Endothelial cell of umbilical vein (primary cell): ENCODE results near the gene IFIT3. TPM values are rescaled to one million over a fixed set of nuclear protein-coding genes. Genes with fewer than 3 reads are reported as not detected.

Experiments used
- BruUV-seq: library from RNA; stranded (reverse); fragments of 400-500 nt; replicated peaks from 2 replicates; lab custom pipeline; 2021; lab: Mats Ljungman, UMichigan
- CTCF ChIA-PET: fragments of 300-600, 350-600 bp; sonication (Branson Sonifier 250); formaldehyde crosslinking; loops from one replicate; lab custom pipeline; 2021; ENCODE audit warnings: antibody characterized with exemption, inconsistent platforms; lab: Charles Lee
- POLR2A ChIA-PET: fragments of 300-600, 350-600 bp; sonication (Branson Sonifier 250); formaldehyde crosslinking; loops from one replicate; lab custom pipeline; 2021; ENCODE audit warnings: antibody characterized with exemption, inconsistent platforms; lab: Charles Lee
- DNase-seq: peaks from one replicate; pipeline ENCODE4 v3.0.0-alpha.2; 2011; ENCODE audit warnings: low read depth, low spot score
- FAIRE-seq: peaks from 2 replicates; lab custom pipeline; 2011; peaks lifted over from hg19 to GRCh38; lab: Jason Lieb, UNC
- H2AFZ ChIP-seq: 2 replicates; pipeline ENCODE4 v1.6.0; 2012; ENCODE audit warnings: low read depth, low read length, control low read depth, inconsistent platforms
- H3K27ac ChIP-seq: 2 replicates; pipeline ENCODE4 v1.5.1; 2011; ENCODE audit warnings: low read depth, mild to moderate bottlenecking, control low read depth, low read length, moderate library complexity; ENCODE audit not compliant: insufficient read depth
- H3K27me3 ChIP-seq, 2 experiments: 2 replicates each; pipeline versions ENCODE4 v1.6.0 to v1.6.1; 2011; ENCODE audit warnings: low read length in 2 of 2, mixed read lengths in 1 of 2; ENCODE audit not compliant: control insufficient read depth in 2 of 2, insufficient read depth in 2 of 2
- H3K36me3 ChIP-seq, 2 experiments: 2 replicates in 1 of 2; 3 replicates in 1 of 2; pipeline ENCODE4 v1.5.1; 2011; ENCODE audit warnings: low read length in 2 of 2, mild to moderate bottlenecking in 1 of 2, moderate library complexity in 1 of 2; ENCODE audit not compliant: control insufficient read depth in 2 of 2, insufficient read depth in 2 of 2; ENCODE audit errors: extremely low read depth in 1 of 2
- H3K4me1 ChIP-seq: 3 replicates; pipeline ENCODE4 v1.5.1; 2011; ENCODE audit warnings: mild to moderate bottlenecking, low read length; ENCODE audit not compliant: control insufficient read depth, insufficient read depth; ENCODE audit errors: extremely low read depth
- H3K4me2 ChIP-seq: 2 replicates; pipeline ENCODE4 v1.6.1; 2011; ENCODE audit warnings: low read length, control low read depth, mixed read lengths; ENCODE audit not compliant: insufficient read depth
- H3K4me3 ChIP-seq, 3 experiments: fragments of 200-600 bp in 1 of 3; sonication (generic), shearing (Covaris generic) in 1 of 3; replicated peaks in 1 of 3; 2 replicates each; pipeline ENCODE4 v1.5.1; 2011 to 2016; ENCODE audit warnings: control low read depth in 3 of 3, low read length in 3 of 3, mild to moderate bottlenecking in 2 of 3, inconsistent platforms in 1 of 3, low read depth in 1 of 3, moderate library complexity in 1 of 3; ENCODE audit not compliant: insufficient read depth in 1 of 3
- H3K79me2 ChIP-seq: 2 replicates; pipeline ENCODE4 v1.6.0; 2012; ENCODE audit warnings: low read length, inconsistent platforms; ENCODE audit not compliant: control insufficient read depth, insufficient read depth
- H3K9ac ChIP-seq: replicated peaks from 2 replicates; pipeline ENCODE3; 2011; ENCODE audit warnings: low read length, control low read depth; ENCODE audit not compliant: insufficient read depth; ENCODE audit errors: extremely low read depth
- H3K9me1 ChIP-seq: replicated peaks from 3 replicates; pipeline ENCODE4 v1.6.0; 2011; ENCODE audit warnings: mild to moderate bottlenecking, low read length; ENCODE audit not compliant: control insufficient read depth, insufficient read depth; ENCODE audit errors: extremely low read depth
- H3K9me3 ChIP-seq: replicated peaks from 2 replicates; pipeline ENCODE4 v1.5.1; 2012; ENCODE audit warnings: low read length, inconsistent platforms; ENCODE audit not compliant: control insufficient read depth, insufficient read depth
- H4K20me1 ChIP-seq: replicated peaks from 2 replicates; pipeline ENCODE3; 2011; ENCODE audit warnings: mild to moderate bottlenecking, low read length; ENCODE audit not compliant: control insufficient read depth, insufficient read depth; ENCODE audit errors: extremely low read depth
- EZH2 ChIP-seq: IDR thresholded peaks from 2 replicates; pipeline ENCODE4 v1.6.1; 2012; ENCODE audit warnings: borderline replicate concordance, low read depth, mild to moderate bottlenecking, moderate library complexity, low read length, inconsistent platforms; ENCODE audit not compliant: severe bottlenecking
- FOS ChIP-seq: IDR thresholded peaks from 2 replicates; pipeline ENCODE4 v1.6.1; 2011; ENCODE audit warnings: mild to moderate bottlenecking, low read length, moderate library complexity, borderline replicate concordance; ENCODE audit not compliant: insufficient read depth
- GATA2 ChIP-seq: IDR thresholded peaks from 2 replicates; pipeline ENCODE4 v1.7.0; 2011; ENCODE audit warnings: low read depth, mild to moderate bottlenecking, moderate library complexity, mixed read lengths, low read length; ENCODE audit not compliant: insufficient read length, insufficient read depth
- JUN ChIP-seq: IDR thresholded peaks from 2 replicates; pipeline ENCODE4 v1.6.1; 2011; ENCODE audit warnings: borderline replicate concordance, low read depth; ENCODE audit not compliant: insufficient read length, insufficient read depth
- MYC ChIP-seq: IDR thresholded peaks from one replicate; pipeline ENCODE4 v1.6.1; 2011; ENCODE audit warnings: mild to moderate bottlenecking, low read depth, low read length
- POLR2A ChIP-seq: IDR thresholded peaks from 2 replicates; pipeline ENCODE4 v1.6.1; 2012; ENCODE audit warnings: low read depth, mild to moderate bottlenecking, control low read depth, low read length
- POLR2AphosphoS5 ChIP-seq: IDR thresholded peaks from 2 replicates; pipeline ENCODE4 v1.6.1; 2012; ENCODE audit warnings: low read depth, mild to moderate bottlenecking, control low read depth, low read length, moderate library complexity; ENCODE audit not compliant: insufficient read depth
- dilution Hi-C: fragments of 300-500 bp; cut with MboI; formaldehyde crosslinking; loops from one replicate; pipeline ENCODE4 v1.15.0; 2019; ENCODE audit warnings: low sequenced_read_pairs; ENCODE audit not compliant: extremely low pct_ligation_motif_present
- intact Hi-C: fragments of 100-400 bp; cut with micrococcal nuclease; formaldehyde crosslinking; loops from one replicate; pipeline ENCODE4 v1.10.0; 2022
- polyA plus RNA-seq, 4 experiments: library from polyadenylated mRNA; depleted of rRNA in 3 of 4; stranded (reverse) in 3 of 4; unstranded in 1 of 4; fragments of >200 nt; gene quantifications; 2 replicates each; pipeline versions ENCODE4 v1.2.1 to v1.2.3, GENCODE V29; 2011 to 2012; ENCODE audit warnings: missing spikeins in 1 of 4
- total RNA-seq: library from RNA; stranded (reverse); gene quantifications from 2 replicates; pipeline ENCODE4 v1.2.3, GENCODE V29; 2021
- TF ChIP-seq, protein P1 (sequence below), 2 donors: IDR thresholded peaks; 1 replicate in 1 of 2; 2 replicates in 1 of 2; pipeline ENCODE4 v1.5.1; 2011; ENCODE audit warnings: low read length in 2 of 2, mild to moderate bottlenecking in 2 of 2, moderate library complexity in 2 of 2, control low read depth in 1 of 2, inconsistent platforms in 1 of 2, low read depth in 1 of 2; ENCODE audit not compliant: insufficient read depth in 1 of 2; ENCODE audit errors: extremely low read depth in 1 of 2
- TF ChIP-seq, protein P2 (sequence below): IDR thresholded peaks from 2 replicates; pipeline ENCODE4 v1.6.1; 2011; ENCODE audit not compliant: insufficient read depth, insufficient read length

IFIT3 gene
- total and polyA plus RNA-seq, 2 donors (not counting 3 experiments of a cell fraction or from before 2014, with no cell fraction given): 1.2 to 3.1 TPM

DNA sequence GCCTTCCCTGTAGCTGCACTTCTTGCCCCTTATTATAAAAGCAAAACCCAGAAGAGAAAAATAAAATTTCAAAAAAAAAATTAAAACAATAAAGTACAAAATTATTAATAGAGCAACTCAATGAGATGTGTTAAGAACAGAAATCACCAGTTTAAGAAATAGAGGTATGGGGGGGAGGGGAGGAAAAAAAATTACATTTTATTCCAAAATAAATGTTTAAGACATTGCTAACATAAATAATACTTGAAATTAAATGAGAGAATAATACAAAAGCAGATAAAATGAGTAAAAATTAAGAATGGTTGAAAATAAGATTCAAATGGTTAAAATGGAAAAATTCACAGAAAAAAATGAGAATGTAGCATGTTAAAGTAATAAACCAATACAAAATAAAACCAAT is 22.9 kb upstream of the IFIT3 start:
- POLR2A ChIA-PET: no interaction called here
- Histone ChIP-seq H4K20me1 (no peaks in the 10 kb centered on the region), H3K4me2 (no peak overlapping the region), H3K27ac (no peak overlapping the region), H3K79me2 (no peaks in the 10 kb centered on the region), H3K9me3 (no peaks in the 10 kb centered on the region), H3K36me3 (no peaks in the 10 kb centered on the region), H3K9me1 (no peaks in the 10 kb centered on the region), H3K9ac (no peak overlapping the region), H3K4me1 (peaks cover 10% of the 10 kb centered on the region), H3K27me3 (peaks cover 18 to 25% of the 10 kb centered on the region in 2 experiments), H3K4me3 (no peak overlapping the region), H2AFZ (no peak overlapping the region)
- dilution Hi-C loops (no loop called here), intact Hi-C loops (no loop called here)
- no TSS peak for BruUV-seq
- TF ChIP-seq POLR2AphosphoS5 (no peak), FOS (no peak), JUN (no peak), GATA2 (no peak), POLR2A (no peak), MYC (no peak), EZH2 (no peak)
- TF ChIP-seq, protein P1, sequence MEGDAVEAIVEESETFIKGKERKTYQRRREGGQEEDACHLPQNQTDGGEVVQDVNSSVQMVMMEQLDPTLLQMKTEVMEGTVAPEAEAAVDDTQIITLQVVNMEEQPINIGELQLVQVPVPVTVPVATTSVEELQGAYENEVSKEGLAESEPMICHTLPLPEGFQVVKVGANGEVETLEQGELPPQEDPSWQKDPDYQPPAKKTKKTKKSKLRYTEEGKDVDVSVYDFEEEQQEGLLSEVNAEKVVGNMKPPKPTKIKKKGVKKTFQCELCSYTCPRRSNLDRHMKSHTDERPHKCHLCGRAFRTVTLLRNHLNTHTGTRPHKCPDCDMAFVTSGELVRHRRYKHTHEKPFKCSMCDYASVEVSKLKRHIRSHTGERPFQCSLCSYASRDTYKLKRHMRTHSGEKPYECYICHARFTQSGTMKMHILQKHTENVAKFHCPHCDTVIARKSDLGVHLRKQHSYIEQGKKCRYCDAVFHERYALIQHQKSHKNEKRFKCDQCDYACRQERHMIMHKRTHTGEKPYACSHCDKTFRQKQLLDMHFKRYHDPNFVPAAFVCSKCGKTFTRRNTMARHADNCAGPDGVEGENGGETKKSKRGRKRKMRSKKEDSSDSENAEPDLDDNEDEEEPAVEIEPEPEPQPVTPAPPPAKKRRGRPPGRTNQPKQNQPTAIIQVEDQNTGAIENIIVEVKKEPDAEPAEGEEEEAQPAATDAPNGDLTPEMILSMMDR (IDR thresholded peaks at IDR 0.05; ENCODE audit: extremely low read depth in 1 of 2, insufficient read depth in 1 of 2, low read depth in 1 of 2, low read length in 2 of 2): no peak
- TF ChIP-seq, protein P2, sequence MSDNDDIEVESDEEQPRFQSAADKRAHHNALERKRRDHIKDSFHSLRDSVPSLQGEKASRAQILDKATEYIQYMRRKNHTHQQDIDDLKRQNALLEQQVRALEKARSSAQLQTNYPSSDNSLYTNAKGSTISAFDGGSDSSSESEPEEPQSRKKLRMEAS: no peak
- CTCF ChIA-PET: interaction anchor here (1.4 kb wide), 3 partner anchors 10 to 64 kb away, joined by 3 read pairs; no protein-coding TSS in a partner anchor
- DNase-seq (no peak), FAIRE-seq (no peak)
